Thyroid gland (tissue), 4 donors: ENCODE measurements around the gene PSMD1.

Experiments
- POLR2A ChIP-seq, 2 donors: fragments of 450-650 bp; IDR thresholded peaks; one replicate each; pipeline ENCODE4 v1.6.1; 2017; ENCODE audit warnings: antibody characterized with exemption in 2 of 2, mild to moderate bottlenecking in 2 of 2, moderate library complexity in 1 of 2
- TF ChIP-seq, protein P1 (sequence below), 6 experiments: fragments of 200-600 bp in 3 of 6; fragments of 450-650 bp in 3 of 6; sonication (generic) in 3 of 6; IDR thresholded peaks; one replicate each; pipeline ENCODE4 v1.5.1; 2016 to 2019; ENCODE audit warnings: antibody characterized with exemption in 6 of 6, mild to moderate bottlenecking in 2 of 6, inconsistent platforms in 1 of 6, moderate library complexity in 1 of 6

- TF ChIP-seq, protein P1, sequence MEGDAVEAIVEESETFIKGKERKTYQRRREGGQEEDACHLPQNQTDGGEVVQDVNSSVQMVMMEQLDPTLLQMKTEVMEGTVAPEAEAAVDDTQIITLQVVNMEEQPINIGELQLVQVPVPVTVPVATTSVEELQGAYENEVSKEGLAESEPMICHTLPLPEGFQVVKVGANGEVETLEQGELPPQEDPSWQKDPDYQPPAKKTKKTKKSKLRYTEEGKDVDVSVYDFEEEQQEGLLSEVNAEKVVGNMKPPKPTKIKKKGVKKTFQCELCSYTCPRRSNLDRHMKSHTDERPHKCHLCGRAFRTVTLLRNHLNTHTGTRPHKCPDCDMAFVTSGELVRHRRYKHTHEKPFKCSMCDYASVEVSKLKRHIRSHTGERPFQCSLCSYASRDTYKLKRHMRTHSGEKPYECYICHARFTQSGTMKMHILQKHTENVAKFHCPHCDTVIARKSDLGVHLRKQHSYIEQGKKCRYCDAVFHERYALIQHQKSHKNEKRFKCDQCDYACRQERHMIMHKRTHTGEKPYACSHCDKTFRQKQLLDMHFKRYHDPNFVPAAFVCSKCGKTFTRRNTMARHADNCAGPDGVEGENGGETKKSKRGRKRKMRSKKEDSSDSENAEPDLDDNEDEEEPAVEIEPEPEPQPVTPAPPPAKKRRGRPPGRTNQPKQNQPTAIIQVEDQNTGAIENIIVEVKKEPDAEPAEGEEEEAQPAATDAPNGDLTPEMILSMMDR (IDR thresholded peaks at IDR 0.05): no peak
- TF ChIP-seq POLR2A (IDR thresholded peaks at IDR 0.05): no peak
These were observed 56.8 kb downstream of the PSMD1 start for GRCh38 chr2:231113489-231113888.
